ENCODE data around the gene OR13A1. TPM values are rescaled to one million over a fixed set of nuclear protein-coding genes. Genes with fewer than 3 reads are reported as not detected.

Gene OR13A1
- total RNA-seq, 1 experiment from 2014 or later, result not detected

GRCh38 chr10:45282061-45282460 lies 33.3 kb downstream of the OR13A1 start:
- Histone ChIP-seq H4K20me1 (ENCODE audit: insufficient read depth) (no peaks in the 10 kb centered on the region), H3K79me2 (ENCODE audit: low read depth) (no peaks in the 10 kb centered on the region), H2AFZ (no peak overlapping the region), H3K4me1 (replicated peaks; ENCODE audit: insufficient read depth) (no peaks in the 10 kb centered on the region), H3K27me3 (ENCODE audit: insufficient read depth, low read depth) (peaks cover 37% of the 10 kb centered on the region), H3K9me3 (ENCODE audit: insufficient read depth, low read depth) (no peaks in the 10 kb centered on the region), H3K4me3 (no peak overlapping the region), H3K36me3 (ENCODE audit: low read depth) (no peaks in the 10 kb centered on the region), H3K27ac (no peak overlapping the region), H3K9me2 (ENCODE audit: insufficient read depth) (no peaks in the 10 kb centered on the region), H3K4me2 (no peak overlapping the region), H3F3A (ENCODE audit: insufficient read depth, low read depth) (no peaks in the 10 kb centered on the region)
- ChIA-PET CTCF (no interaction called here), POLR2A (ENCODE audit: unreplicated experiment) (no interaction called here)
- TF ChIP-seq EZH2 (IDR thresholded peaks at IDR 0.05; ENCODE audit: low read depth), result no peak
- TF ChIP-seq, protein P1, sequence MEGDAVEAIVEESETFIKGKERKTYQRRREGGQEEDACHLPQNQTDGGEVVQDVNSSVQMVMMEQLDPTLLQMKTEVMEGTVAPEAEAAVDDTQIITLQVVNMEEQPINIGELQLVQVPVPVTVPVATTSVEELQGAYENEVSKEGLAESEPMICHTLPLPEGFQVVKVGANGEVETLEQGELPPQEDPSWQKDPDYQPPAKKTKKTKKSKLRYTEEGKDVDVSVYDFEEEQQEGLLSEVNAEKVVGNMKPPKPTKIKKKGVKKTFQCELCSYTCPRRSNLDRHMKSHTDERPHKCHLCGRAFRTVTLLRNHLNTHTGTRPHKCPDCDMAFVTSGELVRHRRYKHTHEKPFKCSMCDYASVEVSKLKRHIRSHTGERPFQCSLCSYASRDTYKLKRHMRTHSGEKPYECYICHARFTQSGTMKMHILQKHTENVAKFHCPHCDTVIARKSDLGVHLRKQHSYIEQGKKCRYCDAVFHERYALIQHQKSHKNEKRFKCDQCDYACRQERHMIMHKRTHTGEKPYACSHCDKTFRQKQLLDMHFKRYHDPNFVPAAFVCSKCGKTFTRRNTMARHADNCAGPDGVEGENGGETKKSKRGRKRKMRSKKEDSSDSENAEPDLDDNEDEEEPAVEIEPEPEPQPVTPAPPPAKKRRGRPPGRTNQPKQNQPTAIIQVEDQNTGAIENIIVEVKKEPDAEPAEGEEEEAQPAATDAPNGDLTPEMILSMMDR (conservative IDR thresholded peaks at IDR 0.05), result no peak
- DNase-seq, result no peak
- intact Hi-C loops (cut with micrococcal nuclease; ENCODE audit: unreplicated experiment), result no loop called here
- BruUV-seq (replicated peaks), result no TSS peak

- Histone ChIP-seq H2AFZ (no peak overlapping the region), H4K20me1 (ENCODE audit: insufficient read depth) (no peaks in the 10 kb centered on the region), H3K9me2 (ENCODE audit: insufficient read depth) (no peaks in the 10 kb centered on the region), H3F3A (ENCODE audit: insufficient read depth, low read depth) (no peaks in the 10 kb centered on the region), H3K4me3 (no peak overlapping the region), H3K4me1 (replicated peaks; ENCODE audit: insufficient read depth) (no peaks in the 10 kb centered on the region), H3K9me3 (ENCODE audit: insufficient read depth, low read depth) (no peaks in the 10 kb centered on the region), H3K36me3 (ENCODE audit: low read depth) (no peaks in the 10 kb centered on the region), H3K27ac (no peak overlapping the region), H3K4me2 (no peak overlapping the region), H3K27me3 (ENCODE audit: insufficient read depth, low read depth) (peaks cover 37% of the 10 kb centered on the region), H3K79me2 (ENCODE audit: low read depth) (no peaks in the 10 kb centered on the region)
- intact Hi-C loops (cut with micrococcal nuclease; ENCODE audit: unreplicated experiment), result no loop called here
- POLR2A ChIA-PET (ENCODE audit: unreplicated experiment), result no interaction called here
- DNase-seq, result no peak
- TF ChIP-seq EZH2 (IDR thresholded peaks at IDR 0.05; ENCODE audit: low read depth), result no peak
- BruUV-seq (replicated peaks), result no TSS peak
- CTCF ChIA-PET, result no interaction called here
These were observed 35.2 kb downstream of the OR13A1 start for GRCh38 chr10:45280113-45280760.

DNA sequence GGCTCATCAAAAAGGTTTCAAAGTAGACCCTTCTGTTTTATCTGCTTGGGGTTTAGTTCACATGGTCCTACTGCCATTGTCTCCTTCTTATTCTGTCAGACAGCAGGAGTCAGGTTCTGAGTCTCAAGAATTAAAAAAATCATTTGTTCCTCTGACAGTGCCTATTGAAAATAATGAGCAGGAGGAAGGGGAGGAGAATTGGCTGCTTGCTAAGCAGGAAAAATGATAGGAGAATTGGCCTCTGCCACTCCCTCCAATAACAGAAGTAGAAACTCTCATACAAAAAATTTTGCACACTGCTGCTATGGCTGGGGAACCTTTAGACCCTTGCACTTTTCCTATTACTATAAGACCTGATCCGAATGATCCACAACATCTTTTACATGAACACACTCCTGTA lies 35.7 kb downstream of the OR13A1 start:
- Histone ChIP-seq H3K36me3 (ENCODE audit: low read depth) (no peaks in the 10 kb centered on the region), H3K4me2 (no peak overlapping the region), H3K79me2 (ENCODE audit: low read depth) (no peaks in the 10 kb centered on the region), H4K20me1 (ENCODE audit: insufficient read depth) (no peaks in the 10 kb centered on the region), H3K4me3 (no peak overlapping the region), H3K4me1 (replicated peaks; ENCODE audit: insufficient read depth) (no peaks in the 10 kb centered on the region), H3K9me3 (ENCODE audit: insufficient read depth, low read depth) (no peaks in the 10 kb centered on the region), H3K9me2 (ENCODE audit: insufficient read depth) (no peaks in the 10 kb centered on the region), H3F3A (ENCODE audit: insufficient read depth, low read depth) (no peaks in the 10 kb centered on the region), H3K27me3 (ENCODE audit: insufficient read depth, low read depth) (peaks cover 37% of the 10 kb centered on the region), H2AFZ (no peak overlapping the region), H3K27ac (no peak overlapping the region)
- no TSS peak for BruUV-seq (replicated peaks)
- POLR2A ChIA-PET (ENCODE audit: unreplicated experiment), result no interaction called here
- DNase-seq, result no peak
- CTCF ChIA-PET, result no interaction called here
- TF ChIP-seq, protein P1 (conservative IDR thresholded peaks at IDR 0.05), result no peak
- no peak for TF ChIP-seq EZH2 (IDR thresholded peaks at IDR 0.05; ENCODE audit: low read depth)
- intact Hi-C loops (cut with micrococcal nuclease; ENCODE audit: unreplicated experiment), result no loop called here

Measured in PC-9 (cell line).